MM.1S (cell line): ENCODE results near the gene KDM7A.

Experiments used
- DNase-seq: peaks from one replicate; pipeline ENCODE4 v3.0.0-alpha.2; 2015
- H2AFZ ChIP-seq: fragments of 300-600 bp; sonication (generic); 2 replicates; pipeline ENCODE4 v1.6.0; 2016; ENCODE audit warnings: antibody characterized with exemption, low read length
- H3F3A ChIP-seq: fragments of 300-600 bp; sonication (generic); 2 replicates; pipeline ENCODE4 v1.6.1; 2016; ENCODE audit warnings: mild to moderate bottlenecking, antibody characterized with exemption, low read length, moderate library complexity, mixed read lengths; ENCODE audit not compliant: insufficient read depth
- H3K27ac ChIP-seq: fragments of 300-600 bp; sonication (generic); 2 replicates; pipeline ENCODE4 v1.5.1; 2016; ENCODE audit warnings: mild to moderate bottlenecking, low read length
- H3K27me3 ChIP-seq: fragments of 300-600 bp; sonication (generic); replicated peaks from 2 replicates; pipeline ENCODE4 v1.6.0; 2016; ENCODE audit warnings: low read length; ENCODE audit not compliant: insufficient read depth
- H3K36me3 ChIP-seq: fragments of 300-600 bp; sonication (generic); replicated peaks from 2 replicates; pipeline ENCODE4 v1.6.1; 2016; ENCODE audit warnings: mild to moderate bottlenecking, low read length, mixed read lengths; ENCODE audit not compliant: insufficient read depth
- H3K4me1 ChIP-seq: fragments of 300-600 bp; sonication (generic); 2 replicates; pipeline ENCODE4 v1.6.1; 2016; ENCODE audit warnings: low read length, mixed read lengths
- H3K4me2 ChIP-seq: fragments of 300-600 bp; sonication (generic); 2 replicates; pipeline ENCODE4 v1.6.0; 2016; ENCODE audit warnings: low read depth, low read length
- H3K4me3 ChIP-seq: fragments of 300-600 bp; sonication (generic); 2 replicates; pipeline ENCODE4 v1.5.1; 2016; ENCODE audit warnings: low read length, mixed read lengths
- H3K79me2 ChIP-seq: fragments of 300-600 bp; sonication (generic); 2 replicates; pipeline ENCODE4 v1.6.1; 2016; ENCODE audit warnings: mixed run types, low read length, mixed read lengths
- H3K9ac ChIP-seq: fragments of 300-600 bp; sonication (generic); 2 replicates; pipeline ENCODE4 v1.6.1; 2016; ENCODE audit warnings: low read length, mixed read lengths
- H3K9me2 ChIP-seq: fragments of 300-600 bp; sonication (generic); replicated peaks from 2 replicates; pipeline ENCODE4 v1.6.1; 2016; ENCODE audit warnings: mild to moderate bottlenecking, low read length, mixed read lengths; ENCODE audit not compliant: insufficient read depth
- H3K9me3 ChIP-seq: fragments of 300-600 bp; sonication (generic); replicated peaks from 2 replicates; pipeline ENCODE4 v1.6.1; 2016; ENCODE audit warnings: mild to moderate bottlenecking, low read length, mixed read lengths; ENCODE audit not compliant: insufficient read depth
- H4K20me1 ChIP-seq: fragments of 300-600 bp; sonication (generic); 2 replicates; pipeline ENCODE4 v1.6.1; 2016; ENCODE audit warnings: mild to moderate bottlenecking, low read length, moderate library complexity, mixed read lengths; ENCODE audit not compliant: insufficient read depth
- CTCF ChIP-seq: fragments of 300-600 bp; sonication (generic); IDR thresholded peaks from 2 replicates; pipeline ENCODE4 v1.5.1; 2016; ENCODE audit warnings: antibody characterized with exemption, low read length, mixed read lengths
- EZH2 ChIP-seq: fragments of 300-600 bp; sonication (generic); optimal IDR thresholded peaks from 2 replicates; pipeline ENCODE3; 2017; ENCODE audit warnings: low read depth, mild to moderate bottlenecking, antibody characterized with exemption, low read length, mixed read lengths
- EZH2phosphoT487 ChIP-seq: fragments of 300-600 bp; sonication (generic); IDR thresholded peaks from 2 replicates; pipeline ENCODE4 v1.6.1; 2018; ENCODE audit warnings: antibody characterized with exemption, low read length

Gene KDM7A

DNA sequence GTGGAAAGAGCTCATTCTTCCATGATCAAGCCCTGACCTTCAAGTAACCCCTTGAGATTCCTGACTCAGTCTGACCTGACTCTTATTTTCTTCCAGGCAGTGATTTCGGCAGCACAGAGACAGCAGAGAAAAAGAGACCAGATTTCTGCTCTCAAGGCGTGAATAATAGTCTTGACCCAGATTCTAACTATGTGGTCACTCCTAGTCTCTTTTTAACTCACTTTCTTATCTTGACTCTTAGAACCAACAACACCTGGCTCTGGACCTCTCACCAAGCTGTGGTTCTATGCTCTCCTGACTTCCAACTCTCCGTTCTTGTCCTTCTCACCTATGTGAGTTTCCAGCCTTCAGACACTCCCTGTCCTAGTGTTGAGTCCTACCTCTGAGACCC, 36.9 kb upstream of the KDM7A start:
- Histone ChIP-seq H2AFZ (no peak overlapping the region), H3K9me2 (no peaks in the 10 kb centered on the region), H3K4me3 (no peak overlapping the region), H4K20me1 (no peaks in the 10 kb centered on the region), H3K4me2 (peak overlapping the region; percentile 30; the same call in 1 of the 2 replicates), H3K9me3 (no peaks in the 10 kb centered on the region), H3K36me3 (no peaks in the 10 kb centered on the region), H3K79me2 (no peaks in the 10 kb centered on the region), H3F3A (peaks cover 54% of the 10 kb centered on the region), H3K9ac (no peak overlapping the region), H3K27me3 (peaks cover 11% of the 10 kb centered on the region), H3K4me1 (peaks cover 53% of the 10 kb centered on the region), H3K27ac (peak overlapping the region; percentile 17; the same call in 1 of the 2 replicates)
- TF ChIP-seq EZH2phosphoT487 (no peak), CTCF (no peak), EZH2 (no peak)
- DNase-seq: peak; percentile 32

- DNase-seq: peak; percentile 92
- peaks cover 54% of the 10 kb centered on the region for H3F3A ChIP-seq
- H3K4me3 ChIP-seq: peak overlapping the region; percentile 14; the same call in 1 of the 2 replicates
These were observed 35.5 kb upstream of the KDM7A start for GRCh38 chr7:140212100-140212881.

GRCh38 chr7:140211698-140212097, 34.9 kb upstream of the KDM7A start:
- Histone ChIP-seq H3K9ac (no peak overlapping the region), H3K9me3 (no peaks in the 10 kb centered on the region), H3K4me2 (peak overlapping the region; percentile 73)

More at GRCh38 chr7:140212100-140212881, 35.5 kb upstream of the KDM7A start:
- H3K4me1 ChIP-seq: peaks cover 53% of the 10 kb centered on the region
- no peaks in the 10 kb centered on the region for H3K36me3 ChIP-seq
- H3K4me2 ChIP-seq: peak overlapping the region; percentile 73
- peak overlapping the region; percentile 57 for H3K27ac ChIP-seq
- TF ChIP-seq EZH2 (no peak), CTCF (no peak), EZH2phosphoT487 (no peak)
- no peaks in the 10 kb centered on the region for H4K20me1 ChIP-seq
- no peaks in the 10 kb centered on the region for H3K9me2 ChIP-seq
- peak overlapping the region; percentile 10; the same call in 1 of the 2 replicates for H3K9ac ChIP-seq
- no peaks in the 10 kb centered on the region for H3K79me2 ChIP-seq
- peak overlapping the region; percentile 26 for H2AFZ ChIP-seq
- H3K9me3 ChIP-seq: no peaks in the 10 kb centered on the region
- peaks cover 11% of the 10 kb centered on the region for H3K27me3 ChIP-seq

More at GRCh38 chr7:140211698-140212097, 34.9 kb upstream of the KDM7A start:
- no peak for DNase-seq
- H3K27ac ChIP-seq: peak overlapping the region; percentile 57; the same call in 1 of the 2 replicates
- H3K36me3 ChIP-seq: no peaks in the 10 kb centered on the region
- peaks cover 11% of the 10 kb centered on the region for H3K27me3 ChIP-seq
- no peaks in the 10 kb centered on the region for H4K20me1 ChIP-seq
- peaks cover 54% of the 10 kb centered on the region for H3F3A ChIP-seq
- no peaks in the 10 kb centered on the region for H3K79me2 ChIP-seq
- peak overlapping the region; percentile 14; the same call in 1 of the 2 replicates for H3K4me3 ChIP-seq
- no peak for TF ChIP-seq EZH2
- TF ChIP-seq CTCF: no peak
- no peak for TF ChIP-seq EZH2phosphoT487
- H3K9me2 ChIP-seq: no peaks in the 10 kb centered on the region
- peaks cover 53% of the 10 kb centered on the region for H3K4me1 ChIP-seq
- no peak overlapping the region for H2AFZ ChIP-seq
